Measurements from ENCODE around the gene CDH20.

DNA sequence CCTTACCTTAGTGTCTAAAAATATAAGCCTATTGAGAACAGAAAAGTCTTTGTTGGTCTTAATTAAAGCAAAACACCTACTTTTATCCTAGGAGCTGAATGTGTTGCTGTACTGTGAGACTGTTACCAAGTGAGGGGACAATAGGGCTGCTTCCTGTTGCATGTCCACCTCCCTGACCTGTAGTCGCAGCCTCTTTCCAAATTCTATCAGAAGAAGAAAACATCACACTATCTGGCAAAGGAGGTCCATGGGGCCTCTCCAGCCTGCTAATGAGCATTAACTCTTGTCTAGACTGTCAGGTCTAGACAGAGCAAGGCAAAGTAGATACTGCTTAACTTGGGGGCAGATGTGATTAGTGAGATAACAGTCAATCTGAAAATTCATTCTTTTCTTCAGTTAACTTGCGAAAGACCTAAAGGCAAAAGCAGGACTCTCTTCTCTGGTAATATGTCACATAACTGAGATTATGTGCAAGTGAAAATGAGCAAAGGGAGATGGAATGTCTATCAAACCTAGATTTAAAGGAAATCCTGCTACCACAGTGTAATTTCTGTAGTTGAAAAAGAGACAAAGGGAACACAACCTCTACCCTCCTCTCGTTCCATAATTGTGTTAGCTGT lies 66.9 kb downstream of the CDH20 start:
- TF ChIP-seq POLR2AphosphoS5 (IDR thresholded peaks at IDR 0.05; ENCODE audit: insufficient read depth in 1 of 2, low read depth in 1 of 2) (no peak), POLR2A (IDR thresholded peaks at IDR 0.05) (no peak)

Measured in vagina (tissue), 2 donors.